ENCODE data around the gene AKAP14.
"Not testable (repeated sequence)": the region's sequence is repeated elsewhere in the genome, so short reads cannot be mapped to it uniquely, and the experiment has no call there.

Gene AKAP14

GRCh38 chrX:119935215-119935874 lies 39.7 kb downstream of the AKAP14 start:
- DNase-seq = no peak

GRCh38 chrX:119941336-119941735 lies 45.6 kb downstream of the AKAP14 start:
- no peak for DNase-seq

- no peak for DNase-seq
Observed at GRCh38 chrX:119942173-119942819, 46.6 kb downstream of the AKAP14 start.

GRCh38 chrX:119942831-119943184 lies 47.1 kb downstream of the AKAP14 start:
- DNase-seq = no peak

- DNase-seq = peak; percentile 79
Observed at GRCh38 chrX:119943185-119943988, 47.7 kb downstream of the AKAP14 start, which contains the start of gene NKAP. TSS of gene NKAP (minus strand) at chrX:119943751. CDS start at chrX:119943605, 146 bp downstream.

- no peak for DNase-seq
Observed at GRCh38 chrX:119945481-119945880, 49.8 kb downstream of the AKAP14 start.

- no peak for DNase-seq
Observed at GRCh38 chrX:119948381-119948780, 52.7 kb downstream of the AKAP14 start.

- no peak for DNase-seq
Observed at GRCh38 chrX:119954374-119954773, 58.7 kb downstream of the AKAP14 start.

- DNase-seq = peak; percentile 48
Observed at GRCh38 chrX:119955807-119956570, 60.3 kb downstream of the AKAP14 start.

GRCh38 chrX:119960625-119961024 lies 64.9 kb downstream of the AKAP14 start:
- no peak for DNase-seq

- DNase-seq = not testable (repeated sequence)
Observed at GRCh38 chrX:119966837-119967236, 71.1 kb downstream of the AKAP14 start.
